NCI-H2227 treated with DMSO at 0.1 percent for 48 hours (cell line): ENCODE data around the gene DNAJB14.

Source experiments
- DNase-seq: peaks from one replicate; lab custom pipeline; 2025; lab: John Stamatoyannopoulos, UW

DNAJB14 gene

DNA sequence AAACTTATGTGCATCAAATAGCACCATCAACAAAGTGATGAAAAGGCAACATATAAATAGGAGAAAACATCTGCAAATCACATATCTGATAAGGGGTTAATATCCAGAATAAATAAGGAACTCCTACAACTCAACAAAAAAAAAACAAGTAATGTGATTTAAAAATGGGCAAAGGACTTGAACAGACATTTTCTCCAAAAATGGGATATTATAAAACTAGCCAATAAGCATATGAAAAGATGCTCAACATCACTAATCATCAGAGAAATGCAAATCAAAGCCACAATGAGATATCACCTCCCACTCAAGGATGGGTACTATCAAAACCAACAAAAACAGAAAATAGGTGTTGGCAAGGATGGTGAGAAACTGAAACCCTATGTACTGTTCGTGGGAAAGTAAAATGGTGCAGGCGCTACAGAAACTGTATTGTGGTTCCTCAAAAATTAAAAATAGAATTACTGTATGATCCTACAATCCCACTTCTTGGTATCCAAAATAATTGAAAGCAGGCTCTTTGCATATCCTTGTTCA lies 2.4 kb downstream of the DNAJB14 start:
- DNase-seq, result no peak

DNA sequence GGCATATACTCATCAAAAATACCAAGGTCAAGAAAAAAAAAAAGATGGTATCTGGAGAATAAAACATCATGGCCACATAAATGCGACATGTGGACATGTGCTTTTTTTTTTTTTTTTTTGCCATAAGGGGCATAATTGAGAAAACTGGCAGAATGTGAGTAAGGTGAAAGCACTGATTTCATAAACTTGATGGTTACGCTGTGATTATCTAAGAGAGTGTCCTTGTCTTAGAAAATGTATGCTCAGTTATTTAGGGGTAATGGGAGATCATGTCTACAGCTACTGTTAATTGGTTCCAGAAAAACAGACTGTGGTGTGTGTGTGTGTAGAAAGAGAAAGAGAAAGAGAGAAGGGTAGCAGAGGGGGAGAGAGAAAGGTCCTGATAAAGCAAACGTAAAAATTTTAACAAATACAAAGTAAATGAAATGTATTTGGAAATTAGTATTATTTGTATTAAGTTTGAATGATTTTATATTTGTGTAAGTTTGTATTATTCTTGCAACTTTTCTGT lies 8.1 kb downstream of the DNAJB14 start:
- no peak for DNase-seq

DNA sequence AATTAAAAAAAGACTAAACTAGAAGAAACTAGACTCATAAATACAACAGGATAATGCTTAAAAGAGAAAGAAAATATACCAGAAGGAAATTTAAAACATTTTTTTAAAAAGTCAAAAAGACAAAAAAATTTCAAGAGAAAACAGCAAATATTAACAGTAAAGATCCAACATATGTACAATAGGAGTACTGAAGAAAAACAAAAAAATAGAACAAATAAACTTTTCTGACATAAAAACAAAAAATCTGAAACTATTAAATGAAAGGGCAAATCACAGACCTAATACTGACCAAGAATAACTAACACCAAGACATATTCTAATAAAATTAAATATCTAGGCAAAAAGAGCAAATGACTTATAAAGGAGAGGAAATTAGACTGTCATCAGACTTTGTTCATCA lies 11.5 kb downstream of the DNAJB14 start:
- no peak for DNase-seq

DNA sequence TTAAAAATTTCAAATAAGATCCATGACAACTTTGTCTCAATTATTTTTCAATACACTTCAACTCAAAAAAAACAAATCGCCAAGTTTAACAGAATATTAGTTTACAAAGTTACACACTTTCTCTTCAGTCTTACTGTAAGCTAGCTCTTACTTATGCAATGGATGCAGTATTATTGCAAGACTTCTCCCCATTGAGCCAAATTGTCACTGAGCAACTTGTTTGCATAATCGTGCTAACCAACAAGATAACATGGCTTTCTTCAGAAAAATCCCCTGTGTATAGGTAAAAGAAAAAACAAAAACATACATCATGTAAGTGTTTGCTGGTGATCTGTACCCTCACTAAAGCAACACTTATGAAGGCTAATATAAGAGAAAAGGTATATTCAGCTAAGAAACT lies 18.9 kb downstream of the DNAJB14 start:
- no peak for DNase-seq

DNA sequence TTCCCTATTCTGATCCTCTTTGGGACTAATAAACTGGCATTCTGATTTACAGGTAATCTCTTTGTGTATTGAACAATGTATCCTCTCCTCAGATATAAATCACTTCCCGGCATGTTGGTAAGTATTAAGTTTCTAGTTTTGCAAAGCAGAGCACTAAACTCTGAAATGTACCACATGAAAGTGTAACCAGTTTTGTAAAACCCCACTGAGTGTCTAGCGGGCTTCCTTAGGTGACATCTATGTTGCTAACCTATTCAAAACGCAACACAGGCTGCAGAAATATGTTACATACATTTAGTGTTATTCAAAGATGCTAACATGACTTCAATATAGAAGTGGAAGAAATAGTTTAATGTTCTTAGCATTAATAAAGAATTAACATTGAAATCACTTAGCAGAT lies 25.2 kb downstream of the DNAJB14 start:
- DNase-seq, result no peak

DNA sequence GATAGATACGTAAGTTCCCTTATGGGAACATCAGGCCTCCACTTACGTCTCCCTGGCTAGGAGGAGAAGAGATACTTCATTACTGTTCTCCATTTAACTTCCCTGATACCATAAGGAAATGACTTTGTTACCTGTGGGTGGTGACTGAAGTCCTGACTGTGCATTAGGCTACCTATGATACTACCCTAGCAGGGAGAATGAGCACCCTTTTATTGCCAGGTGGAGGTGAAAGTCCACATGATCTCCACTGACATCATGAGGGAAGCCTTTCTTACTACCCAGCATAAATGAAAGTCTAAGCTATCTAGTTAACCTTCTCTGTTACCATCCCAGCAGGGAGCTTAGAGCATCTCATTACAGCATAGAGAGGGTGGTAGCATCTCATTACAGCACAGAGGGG lies 27.8 kb downstream of the DNAJB14 start:
- no peak for DNase-seq

DNA sequence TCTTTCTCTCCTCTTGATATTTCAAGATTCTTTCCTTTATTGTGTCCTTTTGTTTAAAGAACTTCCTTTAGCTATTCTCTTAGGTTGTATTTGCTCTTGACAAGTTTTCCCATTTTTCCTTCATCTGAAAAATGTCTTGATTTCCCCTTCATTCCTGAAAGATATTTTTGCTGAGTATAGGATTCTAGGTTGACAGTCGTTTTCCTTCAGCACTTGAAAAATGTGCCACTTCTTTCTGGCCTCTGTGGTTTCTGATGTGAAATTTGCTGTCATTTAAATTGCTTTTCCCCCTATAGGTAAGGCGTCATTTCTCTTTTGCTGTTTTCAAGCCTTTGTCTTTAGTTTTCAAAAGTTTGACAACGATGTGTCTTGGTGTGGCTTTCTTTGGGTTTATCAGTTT lies 28.8 kb downstream of the DNAJB14 start:
- no peak for DNase-seq

DNA sequence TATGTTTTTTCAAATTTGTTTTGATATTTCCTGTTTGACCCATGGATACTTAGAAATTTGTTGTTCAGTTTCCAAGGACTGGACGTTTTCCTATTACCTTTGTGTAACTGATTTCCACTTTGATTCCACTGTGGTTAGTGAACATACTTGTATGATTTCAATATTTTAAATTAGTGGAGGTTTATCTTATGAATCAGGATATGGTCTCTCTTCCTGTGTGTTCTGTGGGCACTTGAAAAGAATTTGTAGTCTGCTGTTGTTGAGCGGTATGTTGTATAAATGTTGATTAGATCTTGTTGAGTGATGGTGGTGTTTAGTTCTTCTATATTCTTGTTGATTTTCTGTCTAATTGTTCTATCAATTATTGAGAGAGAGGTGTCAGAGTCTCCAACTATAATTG lies 31.0 kb downstream of the DNAJB14 start:
- no peak for DNase-seq

DNA sequence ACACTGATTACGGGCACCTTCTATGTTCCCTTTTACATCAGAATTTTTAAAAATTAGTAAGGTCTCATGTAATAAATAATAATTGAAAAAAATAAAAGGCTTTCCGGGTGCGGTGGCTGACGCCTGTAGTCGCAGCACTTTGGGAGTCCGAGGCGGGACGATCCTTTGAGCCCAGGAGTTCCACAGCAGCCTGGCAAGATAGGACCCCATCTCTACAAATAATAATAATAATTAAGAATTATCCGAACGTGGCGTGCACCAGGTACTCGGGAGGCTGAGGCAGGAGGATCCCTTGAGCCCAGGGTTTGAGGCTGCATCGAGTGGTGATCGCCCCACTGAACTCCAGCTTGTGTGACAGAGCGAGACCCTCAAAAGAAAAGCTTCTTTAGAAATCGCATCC lies 51.4 kb downstream of the DNAJB14 start:
- DNase-seq, result no peak

DNA sequence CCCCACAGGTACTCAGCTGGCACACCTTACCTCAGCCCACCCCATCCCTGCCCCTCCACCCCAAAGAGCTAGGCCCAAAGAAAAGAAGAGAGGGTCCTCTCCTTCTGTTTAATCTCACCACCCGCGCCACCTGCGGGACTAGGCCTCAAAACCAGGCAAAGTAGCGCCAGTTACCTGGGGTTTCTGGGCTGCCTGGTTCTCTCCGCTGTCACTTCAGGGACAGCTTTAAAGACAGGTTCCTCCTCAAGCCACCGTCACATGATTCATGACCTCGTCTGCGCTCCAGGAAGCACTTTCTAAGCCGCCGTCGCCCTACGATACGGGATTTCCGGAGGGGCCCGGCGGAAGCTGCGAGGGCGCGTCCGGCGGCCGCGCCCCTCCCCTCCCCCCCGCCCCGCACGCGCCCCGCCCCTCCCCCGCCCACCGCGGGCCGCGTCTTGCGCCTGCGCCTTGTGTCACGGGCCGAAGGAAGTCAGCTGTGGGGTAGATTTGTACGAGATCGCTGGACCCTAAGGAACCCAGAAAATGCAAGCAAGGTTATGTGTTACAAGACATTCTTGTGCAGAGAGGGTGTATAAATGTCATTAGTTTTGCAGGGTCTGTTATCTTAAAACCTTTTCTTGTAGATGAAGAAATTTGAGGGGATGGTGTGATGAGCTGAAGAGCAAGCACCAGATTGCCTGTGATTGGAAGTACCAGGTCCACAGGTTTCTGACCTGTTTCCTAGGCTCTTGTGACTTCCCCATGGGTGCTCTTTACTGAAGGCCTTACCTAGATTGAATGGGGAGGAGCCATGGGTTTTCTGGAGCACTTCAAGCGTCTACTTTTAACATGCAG lies 52.0 kb downstream of the DNAJB14 start, which contains the start of gene LAMTOR3:
LAMTOR3 (minus strand) TSS at position 267 of the 837 bp plus-strand sequence. CDS start 464 bp downstream, outside the sequence.
- DNase-seq, result peak; percentile 76

DNA sequence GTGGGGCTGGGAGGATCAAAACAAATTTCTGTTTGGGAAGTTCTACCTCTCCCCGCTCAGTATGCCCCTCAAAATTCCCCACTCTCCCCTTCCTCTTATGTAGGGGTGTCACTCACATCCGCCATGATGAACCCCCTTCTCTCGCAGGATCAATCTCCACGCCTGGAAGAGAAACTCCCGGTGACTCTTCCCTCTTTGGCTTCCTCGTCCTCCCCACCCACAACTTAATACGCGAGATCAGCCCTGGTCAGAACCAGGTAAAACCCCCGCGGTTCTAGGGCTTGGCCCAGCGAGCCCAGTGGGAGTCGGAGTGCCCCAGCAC lies 52.6 kb downstream of the DNAJB14 start:
- no peak for DNase-seq

DNA sequence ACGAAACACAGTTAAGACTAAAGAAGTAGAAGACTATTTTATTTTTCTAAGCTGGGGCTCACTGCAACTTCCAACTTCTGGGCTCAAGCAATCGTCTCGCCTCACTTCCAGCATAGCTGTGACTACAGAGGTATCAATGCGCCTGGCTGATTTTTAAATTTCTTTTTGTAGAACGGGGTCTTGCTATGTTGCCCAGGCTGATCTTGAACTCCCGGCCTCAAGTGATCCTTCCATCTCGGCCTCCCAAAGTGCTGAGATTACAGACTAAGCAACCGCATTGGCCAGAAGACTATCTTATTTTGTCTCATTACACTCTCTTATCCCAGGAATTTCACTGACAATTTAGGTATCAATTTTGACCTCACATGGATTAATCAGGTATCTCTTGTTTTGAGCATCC lies 53.4 kb downstream of the DNAJB14 start:
- DNase-seq, result no peak

DNA sequence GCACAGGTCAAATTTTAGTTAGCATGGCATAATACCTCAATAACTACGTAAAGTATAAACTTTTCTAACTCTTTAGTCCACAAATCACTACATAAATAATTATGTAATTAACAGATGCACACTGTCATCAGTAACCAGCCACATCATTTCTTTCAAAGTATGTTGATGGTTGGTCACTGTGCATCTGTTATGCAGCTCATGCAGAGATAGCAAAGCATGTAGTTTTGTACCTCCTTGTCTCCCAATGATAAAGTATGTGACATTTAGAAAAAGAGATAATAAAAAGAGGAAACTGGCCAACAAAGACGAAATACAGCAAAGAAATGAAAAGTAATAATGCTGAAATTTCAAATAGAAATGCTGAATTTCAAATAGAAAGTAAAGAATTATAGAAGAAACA lies 55.1 kb downstream of the DNAJB14 start:
- no peak for DNase-seq

DNA sequence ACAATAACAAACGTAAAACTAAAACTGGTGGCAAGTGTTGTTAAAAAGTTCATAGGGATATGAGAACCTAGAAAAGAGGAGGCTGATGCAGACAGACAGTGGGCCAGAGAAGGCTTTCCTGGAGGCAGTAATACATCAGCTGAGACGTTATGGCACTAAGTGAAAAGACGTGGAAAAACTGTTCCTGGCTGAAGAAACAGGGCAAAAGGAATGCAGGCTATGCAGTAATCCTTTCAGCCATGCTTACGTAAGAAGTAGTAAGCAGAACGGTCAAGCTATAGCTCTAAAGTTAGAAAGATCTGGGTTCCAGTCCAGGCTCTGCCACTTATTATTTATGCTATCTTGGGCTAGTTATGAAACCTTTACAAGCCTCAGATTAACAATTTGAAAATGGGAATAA lies 58.6 kb downstream of the DNAJB14 start:
- DNase-seq, result no peak

DNA sequence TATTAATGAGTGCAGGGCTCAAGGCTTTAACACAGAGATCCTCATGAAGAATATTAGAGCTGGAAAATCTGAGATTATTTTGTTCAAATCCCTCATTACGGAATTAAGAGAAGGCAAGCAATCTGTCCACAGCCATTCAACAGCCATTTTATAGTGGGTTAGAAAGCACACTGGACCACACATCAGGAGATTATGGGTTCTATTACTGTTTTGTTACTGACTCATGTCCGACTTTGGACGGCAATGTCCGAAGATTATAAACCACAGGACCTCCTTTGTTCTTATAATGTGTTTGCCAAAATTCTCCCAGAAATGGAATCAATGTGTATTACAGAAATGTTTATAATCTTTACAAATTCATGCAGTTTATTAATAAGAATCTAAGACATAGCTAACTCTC lies 60.3 kb downstream of the DNAJB14 start:
- no peak for DNase-seq

DNA sequence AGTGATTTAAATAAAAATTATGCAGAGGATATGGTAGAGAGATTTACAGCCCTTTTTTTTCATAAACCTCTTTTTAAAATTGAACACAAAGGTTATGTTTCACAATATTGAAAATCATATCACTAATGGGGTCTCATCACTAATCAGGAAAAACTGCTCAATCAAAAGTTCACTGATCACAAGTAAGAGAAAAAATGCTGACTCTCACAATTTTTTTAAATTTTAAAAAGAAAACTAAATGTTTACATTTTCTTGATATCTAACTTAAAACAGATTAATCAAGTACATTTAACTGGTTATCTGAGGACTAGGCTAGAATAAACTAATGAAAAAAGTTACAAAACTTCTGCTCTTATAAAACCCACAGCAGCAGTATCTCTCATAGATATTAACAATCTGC lies 60.7 kb downstream of the DNAJB14 start:
- no peak for DNase-seq

DNA sequence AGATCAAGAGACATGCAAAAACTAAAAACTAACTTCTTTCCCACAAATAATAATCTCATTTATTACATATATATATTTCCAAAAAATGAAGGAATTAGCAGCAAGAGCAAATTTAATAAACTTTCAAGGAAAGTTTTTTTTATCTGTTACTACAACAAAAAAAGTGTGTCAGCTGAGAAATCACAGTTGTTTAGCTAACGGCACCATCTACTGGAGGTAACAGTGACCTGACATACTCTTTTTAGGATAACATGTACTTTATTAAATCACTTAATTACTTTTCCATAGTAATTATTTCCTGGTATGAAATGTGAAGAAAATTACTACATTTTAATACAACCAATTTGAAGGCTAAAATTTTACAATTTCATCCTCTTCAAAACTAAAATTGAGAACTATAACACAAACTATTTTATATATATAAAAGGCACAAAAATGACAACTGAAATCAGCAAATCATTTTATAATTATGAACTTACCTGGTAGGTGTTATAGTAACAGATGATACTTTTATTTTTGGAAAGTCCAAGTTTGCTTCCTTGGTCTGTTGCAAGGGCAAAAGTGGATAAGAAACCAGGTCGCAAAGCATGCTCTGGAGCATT lies 61.3 kb downstream of the DNAJB14 start:
- peak; percentile 2 for DNase-seq

DNA sequence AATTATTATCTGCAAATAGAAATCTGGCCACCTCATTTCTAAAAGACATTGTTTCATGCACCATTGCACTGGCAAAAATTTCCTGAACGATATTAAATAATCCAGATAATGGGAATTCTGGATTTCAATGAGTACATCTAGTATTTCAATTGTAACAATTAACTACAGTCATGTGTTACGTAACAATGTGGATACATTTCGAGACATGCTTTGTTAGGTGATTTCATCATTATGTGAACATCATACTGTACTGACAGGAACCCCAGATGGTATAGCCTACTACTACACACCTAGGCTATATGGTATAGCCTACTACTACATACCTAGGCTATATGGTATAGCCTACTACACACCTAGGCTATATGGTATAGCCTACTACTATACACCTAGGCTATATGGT lies 67.0 kb downstream of the DNAJB14 start:
- DNase-seq, result no peak

DNA sequence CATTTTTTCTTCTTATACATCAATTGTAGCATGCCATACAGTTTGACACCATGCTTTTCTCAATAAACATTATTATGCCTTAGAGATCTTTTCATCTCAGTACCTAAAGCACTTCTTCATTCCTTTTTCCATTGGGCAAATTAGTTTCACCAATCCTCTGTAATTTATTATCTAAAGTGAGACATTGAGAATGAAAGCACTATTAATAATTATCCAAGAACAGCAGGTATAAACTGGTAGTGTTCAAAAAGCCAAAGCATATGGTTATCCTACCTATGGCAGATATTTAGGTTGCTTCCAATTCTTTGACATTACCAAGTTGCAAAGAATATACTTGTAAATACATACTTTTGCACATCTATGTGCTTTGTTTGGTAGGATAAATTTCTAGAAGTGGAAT lies 67.8 kb downstream of the DNAJB14 start:
- DNase-seq, result no peak

DNA sequence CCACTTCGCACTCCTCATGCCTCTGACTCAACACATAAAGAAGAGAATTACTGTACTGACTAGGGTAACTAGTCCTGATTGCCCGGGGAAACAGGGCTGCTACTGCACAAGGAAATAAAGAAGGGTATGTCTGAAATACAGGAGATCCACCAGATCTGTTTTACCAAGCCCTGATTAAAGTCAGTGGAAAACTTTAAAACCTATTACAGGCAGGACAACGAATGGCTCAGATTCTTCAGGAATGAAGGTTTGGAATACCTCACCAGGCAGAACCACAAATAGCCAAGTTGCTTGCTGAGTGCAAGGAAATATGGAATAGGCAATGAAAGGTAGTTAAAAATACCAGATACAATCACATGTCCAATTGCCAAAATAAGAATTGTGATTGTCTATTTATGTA lies 69.5 kb downstream of the DNAJB14 start:
- no peak for DNase-seq

DNA sequence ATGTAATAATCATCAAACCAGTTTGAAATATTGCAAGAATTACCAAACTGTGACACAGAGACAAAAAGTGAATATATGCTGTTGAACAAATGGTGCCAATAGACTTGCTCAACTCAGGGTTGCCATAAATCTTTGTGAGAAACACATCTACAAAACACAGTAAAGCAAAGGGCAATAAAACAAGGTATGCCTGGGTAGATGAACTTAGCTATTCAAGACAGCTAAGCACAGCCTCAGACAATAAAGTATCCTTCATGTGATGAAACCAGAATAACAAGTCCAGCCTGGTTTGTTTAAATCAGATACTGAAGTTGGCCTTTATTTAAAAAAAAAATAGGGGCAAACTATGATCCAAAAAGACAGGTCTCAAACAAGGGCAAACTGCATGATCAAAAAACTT lies 71.3 kb downstream of the DNAJB14 start:
- no peak for DNase-seq

DNA sequence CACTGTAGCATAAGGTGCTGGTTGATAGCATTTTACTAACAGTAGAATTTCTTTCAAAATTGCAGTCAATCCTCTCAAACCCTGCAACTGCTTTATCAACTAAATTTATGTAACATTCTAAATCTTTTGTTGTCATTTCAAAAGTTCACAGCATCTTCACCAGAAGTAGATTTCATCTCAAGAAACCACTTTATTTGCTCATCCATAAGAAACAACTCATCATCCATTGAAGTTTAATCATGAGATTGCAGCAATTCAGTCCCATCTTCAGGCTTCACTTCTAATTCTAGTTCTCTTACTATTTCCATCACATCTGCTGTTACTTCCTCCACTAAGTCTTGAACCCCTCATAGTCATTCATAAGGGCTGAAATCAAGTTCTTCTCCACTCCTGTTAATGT lies 73.8 kb downstream of the DNAJB14 start:
- DNase-seq, result no peak

DNA sequence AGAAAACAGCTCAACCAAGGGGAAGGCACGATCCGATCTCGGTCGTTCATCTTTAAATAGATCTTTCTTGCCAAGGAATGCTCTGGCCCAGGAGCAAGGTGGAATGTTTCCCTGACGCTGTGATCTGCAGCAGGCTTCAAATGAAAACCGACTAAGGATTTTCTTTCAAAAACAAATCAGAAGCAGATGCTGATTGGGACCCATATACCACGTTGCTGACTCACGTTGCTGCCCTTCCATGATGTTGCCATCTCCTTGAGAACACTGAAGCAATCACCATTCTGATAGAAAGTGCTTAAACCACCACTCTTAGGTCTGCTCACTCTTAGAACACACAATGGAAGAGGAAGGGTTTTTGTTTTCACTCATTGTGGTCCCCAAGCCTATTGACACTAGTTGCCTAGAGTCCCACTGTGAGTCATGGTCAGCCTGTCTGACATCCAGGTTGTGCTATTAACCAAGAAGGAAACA lies 78.3 kb downstream of the DNAJB14 start:
- no peak for DNase-seq
